ENCODE measurements around the gene METTL8.

DNA sequence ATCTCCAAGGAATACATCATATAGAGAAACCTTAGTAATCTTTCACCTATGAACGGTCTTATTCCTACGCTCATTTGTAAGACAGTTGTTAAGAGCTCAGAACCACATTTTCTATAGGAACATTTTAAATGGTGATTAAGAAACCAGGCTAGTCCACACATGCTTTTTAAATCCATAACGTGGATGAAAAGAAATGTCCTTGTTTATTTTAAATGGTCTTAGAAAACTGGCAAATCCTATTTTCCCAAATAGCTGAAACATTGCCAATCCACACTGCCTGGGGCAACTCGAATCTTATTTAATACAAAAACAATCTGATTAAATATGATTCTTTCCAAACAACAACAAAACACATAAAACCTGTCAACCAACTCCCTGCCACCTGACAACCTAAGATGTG is 23.7 kb downstream of the METTL8 start:
- TF ChIP-seq SPI1 (IDR thresholded peaks at IDR 0.05; ENCODE audit: borderline replicate concordance, low read depth) = no peak
- no peak for TF ChIP-seq POLR2AphosphoS5 (IDR thresholded peaks at IDR 0.05; ENCODE audit: low read depth)

All from HL-60 (cell line).